Omental fat pad (tissue), 4 donors: ENCODE results near the gene FAM168A. TPM values are rescaled to one million over a fixed set of nuclear protein-coding genes. Genes with fewer than 3 reads are reported as not detected.

Experiments
- ATAC-seq: fragments of 150-250 bp; one replicate; pipeline ENCODE4 v1.9.1; 2016; ENCODE audit warnings: mild to moderate bottlenecking, moderate library complexity; ENCODE audit not compliant: low FRiP score
- DNase-seq: peaks from one replicate; pipeline ENCODE4 v3.0.0-alpha.2; 2019; ENCODE audit warnings: low spot score
- CTCF ChIP-seq, 3 donors: fragments of 450-650 bp; IDR thresholded peaks; one replicate each; pipeline ENCODE4 v1.5.1; 2016 to 2017; ENCODE audit warnings: antibody characterized with exemption in 3 of 3, mild to moderate bottlenecking in 3 of 3, moderate library complexity in 2 of 3
- total RNA-seq, 4 donors: library from RNA; depleted of rRNA; stranded (reverse); fragments of >200 nt; gene quantifications; one replicate each; pipeline ENCODE4 v1.1.0, GENCODE V29; 2016

FAM168A gene
- total RNA-seq, 4 donors from 2014 or later, result 13.9 to 30.9 (median 21.0) TPM

GRCh38 chr11:73458201-73458600, 139.7 kb downstream of the FAM168A start:
- no peak for TF ChIP-seq CTCF (IDR thresholded peaks at IDR 0.05)
- no peak for DNase-seq
- ATAC-seq, result no peak

- no peak for DNase-seq
- no peak for ATAC-seq
- no peak for TF ChIP-seq CTCF (IDR thresholded peaks at IDR 0.05)
Observed at GRCh38 chr11:73454987-73455386, 142.9 kb downstream of the FAM168A start.

- TF ChIP-seq CTCF (IDR thresholded peaks at IDR 0.05), result no peak
- ATAC-seq, result no peak
- no peak for DNase-seq
Observed at GRCh38 chr11:73453562-73453961, 144.3 kb downstream of the FAM168A start.

GRCh38 chr11:73452726-73453125, 145.2 kb downstream of the FAM168A start:
- TF ChIP-seq CTCF (IDR thresholded peaks at IDR 0.05), result no peak
- DNase-seq, result no peak
- ATAC-seq, result no peak

- no peak for DNase-seq
- no peak for ATAC-seq
- TF ChIP-seq CTCF (IDR thresholded peaks at IDR 0.05), result no peak
Observed at GRCh38 chr11:73451896-73452295, 146.0 kb downstream of the FAM168A start.

- no peak for TF ChIP-seq CTCF (IDR thresholded peaks at IDR 0.05)
- no peak for DNase-seq
- no peak for ATAC-seq
Observed at GRCh38 chr11:73446766-73447165, 151.1 kb downstream of the FAM168A start.

- no peak for TF ChIP-seq CTCF (IDR thresholded peaks at IDR 0.05)
- DNase-seq, result no peak
- ATAC-seq, result no peak
Observed at GRCh38 chr11:73445980-73446379, 151.9 kb downstream of the FAM168A start.
